Urinary bladder (tissue), 4 donors: ENCODE results near the gene CTAG1B. TPM values are rescaled to one million over a fixed set of nuclear protein-coding genes. Genes with fewer than 3 reads are reported as not detected.
"Not testable (repeated sequence)": the region's sequence is repeated elsewhere in the genome, so short reads cannot be mapped to it uniquely, and the experiment has no call there.

Experiments
- DNase-seq: peaks from one replicate; pipeline ENCODE4 v3.0.0-alpha.2; 2015; ENCODE audit errors: extremely low spot score
- H3K27ac ChIP-seq: one replicate; pipeline ENCODE4 v1.5.1; 2013; ENCODE audit warnings: low read depth, mild to moderate bottlenecking, moderate library complexity
- H3K36me3 ChIP-seq: one replicate; pipeline ENCODE4 v1.6.1; 2013; ENCODE audit warnings: mild to moderate bottlenecking, moderate library complexity; ENCODE audit not compliant: insufficient read depth
- H3K4me1 ChIP-seq: one replicate; pipeline ENCODE4 v1.6.1; 2013; ENCODE audit warnings: mild to moderate bottlenecking, moderate library complexity; ENCODE audit not compliant: insufficient read depth
- H3K4me3 ChIP-seq: one replicate; pipeline ENCODE4 v1.5.1; 2013; ENCODE audit warnings: low read depth, low read length
- WGBS: extraction: QIAGEN DNeasy Blood & Tissue Kit; methylation state at CpG from one replicate; pipeline ENCODE4 v1.1.7; 2013; 5-methylcytosine and 5-hydroxymethylcytosine counted together
- polyA plus RNA-seq: library from polyadenylated mRNA; stranded (reverse); fragments of 200-250 nt; gene quantifications from one replicate; pipeline ENCODE4 v1.2.3, GENCODE V29; 2013
- total RNA-seq: library from RNA; depleted of rRNA; stranded (reverse); fragments of >200 nt; gene quantifications from one replicate; pipeline ENCODE4 v1.2.3, GENCODE V29; 2014
- donor health status: healthy with polysubstance abuse.
- donor health status: healthy.

Gene CTAG1B
- total RNA-seq (not detected), polyA plus RNA-seq (not detected)

- not testable (repeated sequence) for DNase-seq, H3K36me3 ChIP-seq, H3K27ac ChIP-seq, H3K4me3 ChIP-seq, H3K4me1 ChIP-seq
- WGBS = no CpG with 5 or more reads among the region's 28 CpGs
Measured at GRCh38 chrX:154619182-154619581, at the start of gene CTAG1B. CTAG1B (minus strand) TSS chrX:154619282; CDS start chrX:154619218, 64 bp downstream.

DNA sequence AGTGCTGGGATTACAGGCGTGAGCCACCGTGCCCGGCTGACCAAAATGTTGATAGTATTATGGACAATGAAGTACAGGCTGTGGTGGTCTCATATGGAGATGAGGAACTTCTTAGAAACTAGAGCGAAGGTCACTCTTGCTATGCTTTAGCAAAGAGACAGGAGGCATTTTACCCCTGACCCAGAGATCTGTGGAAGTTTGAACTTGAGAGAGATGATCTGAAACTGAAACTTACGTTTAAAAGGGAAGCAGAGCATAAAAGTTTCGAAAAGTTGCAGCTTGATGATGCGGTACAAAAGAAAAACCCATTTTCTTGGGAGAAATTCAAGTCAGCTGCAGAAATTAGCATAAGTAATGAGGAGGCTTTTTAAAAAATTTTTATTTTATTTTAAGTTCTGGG is 42.8 kb upstream of the CTAG1B start:
- WGBS = 89% methylated on average over 7 of the region's 7 CpGs
- no peak overlapping the region for H3K4me3 ChIP-seq
- H3K36me3 ChIP-seq = no peaks in the 10 kb centered on the region
- H3K27ac ChIP-seq = no peak overlapping the region
- DNase-seq = no peak
- no peaks in the 10 kb centered on the region for H3K4me1 ChIP-seq

DNA sequence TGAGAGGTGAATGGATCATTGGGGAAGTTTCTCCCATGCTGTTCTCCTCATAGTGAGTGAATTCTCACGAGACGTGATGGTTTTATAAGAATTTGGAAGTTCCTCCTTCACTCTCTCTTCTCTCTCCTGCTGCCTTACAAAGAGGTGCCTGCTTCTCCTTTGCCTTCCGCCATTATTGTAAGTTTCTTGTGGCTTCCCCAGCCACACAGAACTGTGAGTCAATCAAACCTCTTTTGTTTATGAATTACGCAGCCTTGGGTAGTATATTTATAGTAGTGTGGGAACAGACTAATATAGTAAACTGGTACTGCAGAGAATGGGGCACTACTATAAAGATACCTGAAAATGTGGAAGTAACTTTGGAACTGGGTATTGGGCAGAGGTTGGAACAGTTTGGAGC is 42.1 kb upstream of the CTAG1B start:
- Histone ChIP-seq H3K4me3 (no peak overlapping the region), H3K27ac (no peak overlapping the region), H3K4me1 (no peaks in the 10 kb centered on the region), H3K36me3 (no peaks in the 10 kb centered on the region)
- DNase-seq = no peak
- 80% methylated on average over 4 of the region's 4 CpGs for WGBS

GRCh38 chrX:154660541-154660940 is 41.5 kb upstream of the CTAG1B start:
- Histone ChIP-seq H3K27ac (no peak overlapping the region), H3K36me3 (no peaks in the 10 kb centered on the region), H3K4me1 (no peaks in the 10 kb centered on the region), H3K4me3 (no peak overlapping the region)
- no peak for DNase-seq
- 83% methylated on average over 6 of the region's 6 CpGs for WGBS

GRCh38 chrX:154658957-154659356 is 39.9 kb upstream of the CTAG1B start:
- WGBS = 96% methylated on average over 11 of the region's 11 CpGs
- no peaks in the 10 kb centered on the region for H3K36me3 ChIP-seq
- H3K4me1 ChIP-seq = no peaks in the 10 kb centered on the region
- H3K27ac ChIP-seq = no peak overlapping the region
- H3K4me3 ChIP-seq = no peak overlapping the region
- no peak for DNase-seq

DNA sequence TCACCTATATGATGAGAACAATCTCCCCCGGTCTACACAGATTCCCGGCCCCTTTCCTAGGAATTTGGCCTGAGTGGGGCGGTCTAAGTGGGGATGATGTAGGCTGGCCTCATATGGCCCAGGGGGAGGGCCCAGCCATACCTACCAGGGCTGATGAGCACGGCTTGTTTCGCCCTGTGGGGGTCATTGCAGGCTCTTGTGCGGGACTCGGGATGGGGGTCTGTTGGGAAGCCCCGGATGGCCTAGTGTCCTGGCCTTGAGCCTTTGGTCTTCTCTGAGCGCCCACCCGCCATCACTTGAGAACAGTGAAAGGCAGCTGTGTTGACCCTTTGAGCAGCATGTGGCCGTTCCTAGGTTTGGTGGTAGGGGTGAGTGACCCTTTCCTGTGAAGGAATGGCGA is 39.1 kb upstream of the CTAG1B start:
- H3K36me3 ChIP-seq = no peaks in the 10 kb centered on the region
- DNase-seq = no peak
- H3K27ac ChIP-seq = no peak overlapping the region
- no peak overlapping the region for H3K4me3 ChIP-seq
- 94% methylated on average over 12 of the region's 12 CpGs for WGBS
- H3K4me1 ChIP-seq = no peaks in the 10 kb centered on the region

DNA sequence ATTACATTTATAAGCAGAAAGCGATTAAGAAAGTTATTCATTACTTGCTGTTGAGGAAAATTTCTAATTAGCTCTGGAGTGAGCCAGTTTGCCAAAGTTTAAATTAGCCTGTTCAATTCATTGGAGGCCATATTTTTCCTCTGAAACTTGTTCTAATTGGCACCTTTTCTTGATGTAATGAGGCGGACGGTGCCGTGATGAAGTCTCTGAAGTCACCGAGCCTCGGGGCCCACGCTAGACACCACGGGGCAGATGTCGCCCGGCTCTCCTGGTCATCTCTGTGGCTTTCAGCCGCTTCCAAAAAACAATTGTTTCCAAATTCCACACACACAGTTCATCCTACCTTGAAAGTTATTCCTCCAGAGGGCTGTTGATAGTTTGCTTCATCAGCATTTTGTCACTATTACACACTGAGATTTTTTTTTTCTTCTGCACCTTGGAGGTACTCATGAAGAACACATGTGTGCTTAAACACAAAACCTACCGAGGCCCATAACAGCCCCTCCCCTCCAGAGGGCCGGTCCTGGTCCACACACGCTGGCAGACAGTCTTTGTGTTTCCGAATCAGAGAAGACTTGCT is 38.2 kb upstream of the CTAG1B start:
- 92% methylated on average over 15 of the region's 15 CpGs for WGBS
- no peak for DNase-seq
- H3K4me3 ChIP-seq = no peak overlapping the region
- no peak overlapping the region for H3K27ac ChIP-seq
- no peaks in the 10 kb centered on the region for H3K4me1 ChIP-seq
- H3K36me3 ChIP-seq = no peaks in the 10 kb centered on the region

DNA sequence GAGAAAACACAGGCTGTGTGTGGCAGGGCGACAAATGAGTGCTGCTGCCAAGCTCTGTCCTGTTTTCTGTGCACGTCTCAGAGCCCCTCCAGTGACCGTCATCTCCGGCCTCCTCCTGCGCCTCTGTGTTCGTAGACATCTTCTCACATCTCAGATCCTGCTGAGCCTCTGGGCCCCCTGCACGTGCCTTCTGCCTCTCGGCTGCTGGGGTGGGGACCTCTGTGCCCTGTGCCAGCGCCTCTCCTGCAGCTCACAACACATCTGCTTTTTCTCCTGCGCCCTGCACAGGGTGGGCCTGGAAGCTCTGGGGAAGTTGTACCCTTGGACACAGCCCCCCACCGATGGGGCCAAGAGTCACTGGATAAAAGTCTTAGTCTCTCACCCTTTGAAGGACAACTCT is 36.7 kb upstream of the CTAG1B start:
- no peaks in the 10 kb centered on the region for H3K4me1 ChIP-seq
- H3K27ac ChIP-seq = no peak overlapping the region
- H3K4me3 ChIP-seq = no peak overlapping the region
- 71% methylated on average over 11 of the region's 11 CpGs for WGBS
- no peaks in the 10 kb centered on the region for H3K36me3 ChIP-seq
- DNase-seq = no peak

- H3K27ac ChIP-seq = no peak overlapping the region
- no peak for DNase-seq
- no peak overlapping the region for H3K4me3 ChIP-seq
- H3K36me3 ChIP-seq = no peaks in the 10 kb centered on the region
- H3K4me1 ChIP-seq = no peaks in the 10 kb centered on the region
- 66% methylated on average over 6 of the region's 6 CpGs for WGBS
Measured at GRCh38 chrX:154655346-154655745, 36.3 kb upstream of the CTAG1B start.

DNA sequence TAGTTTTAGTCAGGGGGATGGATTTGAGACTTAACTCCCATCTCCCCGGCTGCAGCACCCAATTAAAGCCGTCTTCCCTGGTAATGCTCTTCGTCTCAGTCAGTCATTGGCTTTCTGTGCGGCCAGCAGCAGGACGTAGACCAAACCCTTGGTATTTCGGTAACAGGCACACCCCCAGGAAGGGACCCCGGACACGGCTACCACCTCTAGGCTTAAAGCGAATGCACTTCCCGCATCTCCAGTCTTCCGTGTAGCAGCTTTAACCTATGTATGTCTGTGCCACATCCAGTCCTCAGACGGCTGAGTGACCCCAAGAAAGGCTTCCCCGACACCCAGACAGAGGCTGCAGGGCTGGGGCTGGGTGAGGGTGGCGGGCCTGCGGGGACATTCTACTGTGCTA is 35.8 kb upstream of the CTAG1B start:
- H3K27ac ChIP-seq = no peak overlapping the region
- WGBS = 88% methylated on average over 15 of the region's 15 CpGs
- no peaks in the 10 kb centered on the region for H3K4me1 ChIP-seq
- no peaks in the 10 kb centered on the region for H3K36me3 ChIP-seq
- no peak overlapping the region for H3K4me3 ChIP-seq
- no peak for DNase-seq

GRCh38 chrX:154654372-154654771 is 35.3 kb upstream of the CTAG1B start:
- no peak for DNase-seq
- 82% methylated on average over 9 of the region's 10 CpGs for WGBS
- Histone ChIP-seq H3K4me3 (no peak overlapping the region), H3K4me1 (no peaks in the 10 kb centered on the region), H3K27ac (no peak overlapping the region), H3K36me3 (no peaks in the 10 kb centered on the region)

- not testable (repeated sequence) for H3K4me3 ChIP-seq, H3K27ac ChIP-seq, DNase-seq, H3K36me3 ChIP-seq, H3K4me1 ChIP-seq
- WGBS = no CpG with 5 or more reads among the region's 27 CpGs
Measured at GRCh38 chrX:154653413-154653812, 34.3 kb upstream of the CTAG1B start, which contains the start of gene CTAG2. CTAG2 (minus strand) TSS chrX:154653579; CDS start chrX:154653515, 64 bp downstream.

DNA sequence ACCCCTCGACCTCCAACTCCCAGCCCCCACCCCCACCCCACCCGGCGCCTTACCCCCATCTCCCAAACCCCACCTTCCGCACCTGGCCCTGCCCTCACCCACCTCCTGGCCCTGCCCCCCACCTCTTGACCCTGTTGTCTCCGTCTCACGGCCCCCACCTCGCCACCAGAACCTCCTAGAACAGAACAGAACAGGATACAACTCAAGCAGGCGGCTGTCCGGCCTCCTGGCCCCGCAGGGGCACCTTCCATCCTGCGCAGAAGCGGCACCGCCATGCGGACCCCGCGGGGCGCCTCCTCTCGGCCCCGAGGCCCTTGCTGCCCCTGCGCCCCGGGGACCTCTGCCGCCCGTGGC is 33.9 kb upstream of the CTAG1B start:
- 95% methylated on average over 22 of the region's 23 CpGs for WGBS
- no peaks in the 10 kb centered on the region for H3K4me1 ChIP-seq
- no peak overlapping the region for H3K4me3 ChIP-seq
- H3K36me3 ChIP-seq = no peaks in the 10 kb centered on the region
- no peak for DNase-seq
- no peak overlapping the region for H3K27ac ChIP-seq

- Histone ChIP-seq H3K4me1 (no peaks in the 10 kb centered on the region), H3K4me3 (no peak overlapping the region), H3K36me3 (no peaks in the 10 kb centered on the region), H3K27ac (no peak overlapping the region)
- 91% methylated on average over 30 of the region's 30 CpGs for WGBS
- no peak for DNase-seq
Measured at GRCh38 chrX:154652311-154653047, 33.4 kb upstream of the CTAG1B start.
